Hepatocyte (in vitro differentiated cells): ENCODE data around the gene MSL3. TPM values are rescaled to one million over a fixed set of nuclear protein-coding genes. Genes with fewer than 3 reads are reported as not detected.

ENCODE experiments used
- DNase-seq: peaks from one replicate; pipeline ENCODE4 v3.0.0-alpha.2; 2016; ENCODE audit warnings: low spot score
- H2AFZ ChIP-seq: fragments of 200-600 bp; sonication (generic); 2 replicates; pipeline ENCODE4 v1.6.0; 2016; ENCODE audit warnings: antibody characterized with exemption, mild to moderate bottlenecking
- H3K27ac ChIP-seq: fragments of 200-600 bp; sonication (generic); 2 replicates; pipeline ENCODE4 v1.5.1; 2016; ENCODE audit warnings: mild to moderate bottlenecking
- H3K27me3 ChIP-seq: fragments of 200-600 bp; sonication (generic); 2 replicates; pipeline ENCODE4 v1.6.1; 2016
- H3K36me3 ChIP-seq: fragments of 200-600 bp; sonication (generic); replicated peaks from 2 replicates; pipeline ENCODE4 v1.5.1; 2016; ENCODE audit warnings: low read depth; ENCODE audit not compliant: insufficient read depth
- H3K4me1 ChIP-seq: fragments of 200-600 bp; sonication (generic); 2 replicates; pipeline ENCODE4 v1.5.1; 2016; ENCODE audit warnings: mild to moderate bottlenecking, moderate library complexity; ENCODE audit not compliant: insufficient read depth
- H3K4me2 ChIP-seq: fragments of 200-600 bp; sonication (generic); 2 replicates; pipeline ENCODE4 v1.6.0; 2016
- H3K4me3 ChIP-seq: fragments of 200-600 bp; sonication (generic); 2 replicates; pipeline ENCODE4 v1.5.1; 2016; ENCODE audit warnings: mild to moderate bottlenecking
- H3K79me2 ChIP-seq: fragments of 200-600 bp; sonication (generic); 2 replicates; pipeline ENCODE4 v1.6.0; 2017; ENCODE audit warnings: mild to moderate bottlenecking
- H3K9me2 ChIP-seq: fragments of 200-600 bp; sonication (generic); replicated peaks from 2 replicates; pipeline ENCODE4 v1.6.0; 2017; ENCODE audit warnings: mild to moderate bottlenecking; ENCODE audit not compliant: insufficient read depth
- H3K9me3 ChIP-seq: fragments of 200-600 bp; sonication (generic); 2 replicates; pipeline ENCODE4 v1.5.1; 2016; ENCODE audit warnings: low read depth, mild to moderate bottlenecking
- H4K20me1 ChIP-seq: fragments of 200-600 bp; sonication (generic); 2 replicates; pipeline ENCODE4 v1.6.0; 2016; ENCODE audit warnings: mild to moderate bottlenecking; ENCODE audit not compliant: insufficient read depth, poor library complexity, severe bottlenecking
- CTCF ChIP-seq: fragments of 200-600 bp; sonication (generic); IDR thresholded peaks from 2 replicates; pipeline ENCODE4 v1.5.1; 2016; ENCODE audit warnings: antibody characterized with exemption, mild to moderate bottlenecking; ENCODE audit not compliant: poor library complexity
- EZH2 ChIP-seq: fragments of 200-600 bp; sonication (generic); IDR thresholded peaks from 2 replicates; pipeline ENCODE4 v1.6.1; 2016; ENCODE audit warnings: antibody characterized with exemption, mild to moderate bottlenecking, borderline replicate concordance
- EZH2phosphoT487 ChIP-seq: fragments of 200-600 bp; sonication (generic); IDR thresholded peaks from one replicate; pipeline ENCODE4 v1.6.1; 2018; ENCODE audit warnings: antibody characterized with exemption, mild to moderate bottlenecking, low read depth, moderate library complexity; ENCODE audit not compliant: unreplicated experiment, severe bottlenecking
- WGBS: methylation state at CpG from one replicate; pipeline ENCODE4 v1.1.6; 2016; ENCODE audit warnings: low lambda C conversion rate; ENCODE audit errors: missing lambda C conversion rate; 5-methylcytosine and 5-hydroxymethylcytosine counted together
- polyA plus RNA-seq: library from polyadenylated mRNA; unstranded; fragments of >200 nt; fragmentation: Nextera tagmentation; extraction: Ambion mirVana; gene quantifications from 2 replicates; pipeline ENCODE4 v1.2.1, GENCODE V29; 2016
- total RNA-seq: library from RNA; depleted of rRNA; stranded (reverse); fragments of >200 nt; gene quantifications from 2 replicates; pipeline ENCODE4 v1.2.3, GENCODE V29; 2014

Gene MSL3
- total and polyA plus RNA-seq, 2 experiments from 2014 or later = 13.3 to 17.8 TPM

- Histone ChIP-seq H4K20me1 (no peaks in the 10 kb centered on the region), H3K4me3 (no peak overlapping the region), H3K9me2 (no peaks in the 10 kb centered on the region), H3K4me1 (no peaks in the 10 kb centered on the region), H3K9me3 (no peaks in the 10 kb centered on the region), H3K27ac (no peak overlapping the region), H3K27me3 (no peaks in the 10 kb centered on the region), H3K4me2 (no peak overlapping the region), H3K36me3 (no peaks in the 10 kb centered on the region), H3K79me2 (no peaks in the 10 kb centered on the region), H2AFZ (no peak overlapping the region)
- WGBS = 100% methylated on average over 2 of the region's 2 CpGs
- DNase-seq = no peak
- no peak for TF ChIP-seq EZH2
- TF ChIP-seq EZH2phosphoT487 = no peak
- no peak for TF ChIP-seq CTCF
These were observed 4.4 kb upstream of the MSL3 start for GRCh38 chrX:11753668-11754067.

GRCh38 chrX:11754958-11755645 lies 2.9 kb upstream of the MSL3 start:
- H3K27ac ChIP-seq = no peak overlapping the region
- no peaks in the 10 kb centered on the region for H3K36me3 ChIP-seq
- H4K20me1 ChIP-seq = no peaks in the 10 kb centered on the region
- no peaks in the 10 kb centered on the region for H3K9me3 ChIP-seq
- DNase-seq = no peak
- no peaks in the 10 kb centered on the region for H3K4me1 ChIP-seq
- no peak overlapping the region for H3K4me3 ChIP-seq
- no peaks in the 10 kb centered on the region for H3K9me2 ChIP-seq
- TF ChIP-seq EZH2phosphoT487 (no peak), CTCF (no peak), EZH2 (no peak)
- no peaks in the 10 kb centered on the region for H3K27me3 ChIP-seq
- H2AFZ ChIP-seq = no peak overlapping the region
- H3K79me2 ChIP-seq = peaks cover 1% of the 10 kb centered on the region
- H3K4me2 ChIP-seq = no peak overlapping the region
- 87% methylated on average over 18 of the region's 18 CpGs for WGBS

GRCh38 chrX:11755724-11756123 lies 2.3 kb upstream of the MSL3 start:
- Histone ChIP-seq H3K79me2 (peaks cover 6% of the 10 kb centered on the region), H3K27me3 (no peaks in the 10 kb centered on the region), H4K20me1 (no peaks in the 10 kb centered on the region), H3K36me3 (no peaks in the 10 kb centered on the region), H3K4me1 (no peaks in the 10 kb centered on the region), H3K27ac (no peak overlapping the region), H3K4me2 (no peak overlapping the region), H2AFZ (no peak overlapping the region), H3K9me3 (no peaks in the 10 kb centered on the region), H3K9me2 (no peaks in the 10 kb centered on the region), H3K4me3 (no peak overlapping the region)
- TF ChIP-seq CTCF (no peak), EZH2phosphoT487 (no peak), EZH2 (no peak)
- DNase-seq = peak; percentile 16
- 64% methylated on average over 2 of the region's 2 CpGs for WGBS
